Neural cell (in vitro differentiated cells): ENCODE results near the gene CPNE4. TPM values are rescaled to one million over a fixed set of nuclear protein-coding genes. Genes with fewer than 3 reads are reported as not detected.

Source experiments
- H2AFZ ChIP-seq: fragments of 200-600, 300-800 bp; sonication (generic), shearing (Covaris generic); 2 replicates; pipeline ENCODE4 v1.6.0; 2014; ENCODE audit warnings: low read depth, mild to moderate bottlenecking, antibody characterized with exemption, low read length, moderate library complexity
- H3F3A ChIP-seq: fragments of 200-600 bp; shearing (Covaris generic); 2 replicates; pipeline ENCODE4 v1.6.1; 2016; ENCODE audit warnings: mild to moderate bottlenecking, moderate library complexity, mixed read lengths, antibody characterized with exemption, low read length; ENCODE audit not compliant: insufficient read depth, poor library complexity, severe bottlenecking
- H3K27ac ChIP-seq: fragments of 200-600, 300-800 bp; sonication (generic), shearing (Covaris generic); 2 replicates; pipeline ENCODE4 v1.5.1; 2014; ENCODE audit warnings: mild to moderate bottlenecking, low read length, moderate library complexity
- H3K27me3 ChIP-seq: fragments of 300-800, 200-600 bp; sonication (generic), shearing (Covaris generic); 2 replicates; pipeline ENCODE4 v1.6.0; 2014; ENCODE audit warnings: mild to moderate bottlenecking, low read depth, low read length, moderate library complexity; ENCODE audit not compliant: insufficient read depth
- H3K36me3 ChIP-seq: fragments of 300-800, 200-600 bp; sonication (generic), shearing (Covaris generic); 2 replicates; pipeline ENCODE4 v1.5.1; 2014; ENCODE audit warnings: mild to moderate bottlenecking, antibody characterized with exemption, low read length, moderate library complexity; ENCODE audit not compliant: insufficient read depth
- H3K4me2 ChIP-seq: fragments of 300-800, 200-600 bp; sonication (generic), shearing (Covaris generic); 2 replicates; pipeline ENCODE4 v1.6.0; 2014; ENCODE audit warnings: mild to moderate bottlenecking, low read length
- H3K4me3 ChIP-seq: fragments of 300-800, 200-600 bp; sonication (generic), shearing (Covaris generic); 2 replicates; pipeline ENCODE4 v1.5.1; 2014; ENCODE audit warnings: mild to moderate bottlenecking, low read length, moderate library complexity
- H3K79me2 ChIP-seq: fragments of 200-600 bp; shearing (Covaris generic); replicated peaks from 2 replicates; pipeline ENCODE4 v1.6.0; 2014; ENCODE audit warnings: mild to moderate bottlenecking, low read length, moderate library complexity; ENCODE audit not compliant: insufficient read depth
- H3K9ac ChIP-seq: fragments of 300-800, 200-600 bp; sonication (generic), shearing (Covaris generic); 2 replicates; pipeline ENCODE4 v1.6.1; 2016; ENCODE audit warnings: mild to moderate bottlenecking, low read length, mixed read lengths
- H3K9me2 ChIP-seq: fragments of 200-600 bp; shearing (Covaris generic); 2 replicates; pipeline ENCODE4 v1.6.1; 2016; ENCODE audit warnings: mild to moderate bottlenecking, low read length, mixed read lengths; ENCODE audit not compliant: insufficient read depth
- H3K9me3 ChIP-seq: fragments of 200-600, 300-800 bp; sonication (generic), shearing (Covaris generic); 2 replicates; pipeline ENCODE4 v1.6.1; 2016; ENCODE audit warnings: mild to moderate bottlenecking, mixed run types, low read length, moderate library complexity, mixed read lengths
- H4K20me1 ChIP-seq: fragments of 200-600 bp; shearing (Covaris generic); 2 replicates; pipeline ENCODE4 v1.6.1; 2016; ENCODE audit warnings: mild to moderate bottlenecking, mixed run types; ENCODE audit not compliant: insufficient read depth
- EP300 ChIP-seq: fragments of 450-650 bp; conservative IDR thresholded peaks from 2 replicates; pipeline ENCODE4 v1.6.1; 2014; ENCODE audit warnings: antibody characterized with exemption, mild to moderate bottlenecking, moderate library complexity; ENCODE audit not compliant: poor library complexity, severe bottlenecking
- EZH2 ChIP-seq: fragments of 200-600, 300-800 bp; shearing (Covaris generic), sonication (generic); IDR thresholded peaks from 2 replicates; pipeline ENCODE4 v1.6.1; 2014; ENCODE audit warnings: antibody characterized with exemption, low read length, borderline replicate concordance, mild to moderate bottlenecking; ENCODE audit not compliant: insufficient read depth, poor library complexity, severe bottlenecking
- MXI1 ChIP-seq: fragments of 450-650 bp; conservative IDR thresholded peaks from 2 replicates; pipeline ENCODE4 v1.6.1; 2014; ENCODE audit warnings: antibody characterized with exemption, mild to moderate bottlenecking; ENCODE audit not compliant: poor library complexity, severe bottlenecking
- POLR2AphosphoS5 ChIP-seq: IDR thresholded peaks from 2 replicates; pipeline ENCODE4 v1.6.1; 2012
- RAD21 ChIP-seq: fragments of 450-650 bp; conservative IDR thresholded peaks from 2 replicates; pipeline ENCODE4 v1.6.1; 2014; ENCODE audit warnings: antibody characterized with exemption, mild to moderate bottlenecking, moderate library complexity
- SMC3 ChIP-seq: fragments of 450-650 bp; conservative IDR thresholded peaks from 2 replicates; pipeline ENCODE4 v1.6.1; 2014; ENCODE audit warnings: antibody characterized with exemption, mild to moderate bottlenecking, moderate library complexity; ENCODE audit not compliant: poor library complexity
- TAF1 ChIP-seq: IDR thresholded peaks from 2 replicates; pipeline ENCODE4 v1.6.1; 2012; ENCODE audit warnings: low read depth
- polyA plus RNA-seq: library from polyadenylated mRNA; depleted of rRNA; stranded (reverse); fragments of >200 nt; gene quantifications from 2 replicates; pipeline ENCODE4 v1.2.3, GENCODE V29; 2014
- TF ChIP-seq, protein P1 (sequence below): fragments of 450-650 bp; IDR thresholded peaks from 2 replicates; pipeline ENCODE4 v1.5.1; 2014; ENCODE audit warnings: antibody characterized with exemption, mild to moderate bottlenecking, moderate library complexity; ENCODE audit not compliant: poor library complexity, severe bottlenecking
- TF ChIP-seq, protein P2 (sequence below): IDR thresholded peaks from 2 replicates; pipeline ENCODE4 v1.6.1; 2012; ENCODE audit warnings: borderline replicate concordance

Gene CPNE4
- polyA plus RNA-seq, 1 donor from 2014 or later, result 0.59 TPM

DNA sequence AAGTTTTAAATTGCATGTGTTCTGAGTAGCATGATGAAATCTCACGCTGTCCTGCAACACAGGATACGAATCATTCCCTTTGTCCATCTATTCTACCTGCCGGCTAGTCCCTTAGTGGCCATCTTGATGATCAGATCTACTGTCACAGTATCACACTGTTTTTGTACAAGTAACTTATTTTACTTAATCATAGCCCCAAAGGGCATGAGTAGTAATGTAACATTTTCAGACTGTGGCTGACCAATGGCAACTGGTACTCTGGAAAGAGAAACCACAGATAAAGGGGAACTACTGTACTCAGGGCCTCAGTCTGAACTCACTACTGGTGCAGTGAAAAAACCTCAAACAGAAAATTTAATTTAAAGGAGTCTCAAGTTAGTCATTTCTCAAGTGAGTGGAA is 404.7 kb downstream of the CPNE4 start:
- Histone ChIP-seq H3K79me2 (no peaks in the 10 kb centered on the region), H3K9me3 (no peaks in the 10 kb centered on the region), H3K4me2 (no peak overlapping the region), H3K36me3 (no peaks in the 10 kb centered on the region), H3K9ac (no peak overlapping the region), H4K20me1 (no peaks in the 10 kb centered on the region), H3F3A (no peaks in the 10 kb centered on the region), H2AFZ (no peak overlapping the region), H3K9me2 (no peaks in the 10 kb centered on the region), H3K27me3 (no peaks in the 10 kb centered on the region), H3K4me3 (no peak overlapping the region), H3K27ac (no peak overlapping the region)
- no peak for TF ChIP-seq RAD21
- TF ChIP-seq, protein P1, sequence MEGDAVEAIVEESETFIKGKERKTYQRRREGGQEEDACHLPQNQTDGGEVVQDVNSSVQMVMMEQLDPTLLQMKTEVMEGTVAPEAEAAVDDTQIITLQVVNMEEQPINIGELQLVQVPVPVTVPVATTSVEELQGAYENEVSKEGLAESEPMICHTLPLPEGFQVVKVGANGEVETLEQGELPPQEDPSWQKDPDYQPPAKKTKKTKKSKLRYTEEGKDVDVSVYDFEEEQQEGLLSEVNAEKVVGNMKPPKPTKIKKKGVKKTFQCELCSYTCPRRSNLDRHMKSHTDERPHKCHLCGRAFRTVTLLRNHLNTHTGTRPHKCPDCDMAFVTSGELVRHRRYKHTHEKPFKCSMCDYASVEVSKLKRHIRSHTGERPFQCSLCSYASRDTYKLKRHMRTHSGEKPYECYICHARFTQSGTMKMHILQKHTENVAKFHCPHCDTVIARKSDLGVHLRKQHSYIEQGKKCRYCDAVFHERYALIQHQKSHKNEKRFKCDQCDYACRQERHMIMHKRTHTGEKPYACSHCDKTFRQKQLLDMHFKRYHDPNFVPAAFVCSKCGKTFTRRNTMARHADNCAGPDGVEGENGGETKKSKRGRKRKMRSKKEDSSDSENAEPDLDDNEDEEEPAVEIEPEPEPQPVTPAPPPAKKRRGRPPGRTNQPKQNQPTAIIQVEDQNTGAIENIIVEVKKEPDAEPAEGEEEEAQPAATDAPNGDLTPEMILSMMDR, result no peak
- TF ChIP-seq, protein P2, sequence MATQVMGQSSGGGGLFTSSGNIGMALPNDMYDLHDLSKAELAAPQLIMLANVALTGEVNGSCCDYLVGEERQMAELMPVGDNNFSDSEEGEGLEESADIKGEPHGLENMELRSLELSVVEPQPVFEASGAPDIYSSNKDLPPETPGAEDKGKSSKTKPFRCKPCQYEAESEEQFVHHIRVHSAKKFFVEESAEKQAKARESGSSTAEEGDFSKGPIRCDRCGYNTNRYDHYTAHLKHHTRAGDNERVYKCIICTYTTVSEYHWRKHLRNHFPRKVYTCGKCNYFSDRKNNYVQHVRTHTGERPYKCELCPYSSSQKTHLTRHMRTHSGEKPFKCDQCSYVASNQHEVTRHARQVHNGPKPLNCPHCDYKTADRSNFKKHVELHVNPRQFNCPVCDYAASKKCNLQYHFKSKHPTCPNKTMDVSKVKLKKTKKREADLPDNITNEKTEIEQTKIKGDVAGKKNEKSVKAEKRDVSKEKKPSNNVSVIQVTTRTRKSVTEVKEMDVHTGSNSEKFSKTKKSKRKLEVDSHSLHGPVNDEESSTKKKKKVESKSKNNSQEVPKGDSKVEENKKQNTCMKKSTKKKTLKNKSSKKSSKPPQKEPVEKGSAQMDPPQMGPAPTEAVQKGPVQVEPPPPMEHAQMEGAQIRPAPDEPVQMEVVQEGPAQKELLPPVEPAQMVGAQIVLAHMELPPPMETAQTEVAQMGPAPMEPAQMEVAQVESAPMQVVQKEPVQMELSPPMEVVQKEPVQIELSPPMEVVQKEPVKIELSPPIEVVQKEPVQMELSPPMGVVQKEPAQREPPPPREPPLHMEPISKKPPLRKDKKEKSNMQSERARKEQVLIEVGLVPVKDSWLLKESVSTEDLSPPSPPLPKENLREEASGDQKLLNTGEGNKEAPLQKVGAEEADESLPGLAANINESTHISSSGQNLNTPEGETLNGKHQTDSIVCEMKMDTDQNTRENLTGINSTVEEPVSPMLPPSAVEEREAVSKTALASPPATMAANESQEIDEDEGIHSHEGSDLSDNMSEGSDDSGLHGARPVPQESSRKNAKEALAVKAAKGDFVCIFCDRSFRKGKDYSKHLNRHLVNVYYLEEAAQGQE, result no peak

DNA sequence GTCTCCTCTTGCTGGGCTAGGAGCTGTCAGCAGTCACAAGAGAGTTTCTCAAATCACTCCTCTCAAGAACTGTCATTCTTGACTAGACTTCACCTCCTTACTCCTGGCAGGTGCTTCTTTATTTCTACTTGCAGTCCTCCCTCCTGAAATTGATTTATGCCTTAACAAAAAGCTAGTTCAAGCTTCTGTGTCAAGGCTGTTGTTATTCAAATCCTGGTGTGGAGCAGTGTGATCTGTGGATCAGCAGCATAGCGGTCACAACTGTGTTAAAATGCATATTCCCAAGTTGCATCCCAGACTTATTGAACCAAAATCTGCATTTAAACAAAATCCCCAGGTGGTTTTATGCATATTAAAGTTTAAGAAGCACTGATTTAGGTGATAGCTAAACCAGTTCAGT is 411.4 kb downstream of the CPNE4 start:
- Histone ChIP-seq H3K4me3 (no peak overlapping the region), H4K20me1 (no peaks in the 10 kb centered on the region), H3K27ac (no peak overlapping the region), H2AFZ (no peak overlapping the region), H3K79me2 (no peaks in the 10 kb centered on the region), H3K9ac (no peak overlapping the region), H3K9me2 (no peaks in the 10 kb centered on the region), H3K9me3 (no peaks in the 10 kb centered on the region), H3K4me2 (no peak overlapping the region), H3K27me3 (no peaks in the 10 kb centered on the region), H3K36me3 (no peaks in the 10 kb centered on the region), H3F3A (no peaks in the 10 kb centered on the region)
- TF ChIP-seq EZH2 (no peak), EP300 (peak; percentile 25)

DNA sequence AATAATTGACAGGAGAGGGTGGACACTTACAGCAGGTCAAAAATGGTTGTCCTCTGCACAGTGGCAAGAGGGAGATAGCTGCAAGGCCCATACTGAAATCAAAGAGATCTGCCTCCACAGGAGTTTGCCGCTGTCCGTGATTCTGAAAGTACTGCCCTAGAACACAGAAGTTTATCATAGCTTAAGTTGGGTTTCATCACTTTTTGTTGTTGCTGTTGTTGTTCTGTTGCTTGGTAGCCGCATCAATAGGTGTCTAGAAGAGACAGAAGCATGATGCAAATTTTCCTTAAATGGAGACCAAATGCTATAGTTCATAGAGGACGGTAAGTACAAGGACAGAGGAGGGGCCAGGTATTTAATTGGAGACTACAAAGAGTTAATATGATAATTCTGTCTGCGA is 412.1 kb downstream of the CPNE4 start:
- H3K79me2 ChIP-seq, result no peaks in the 10 kb centered on the region
- no peaks in the 10 kb centered on the region for H3F3A ChIP-seq
- no peaks in the 10 kb centered on the region for H3K9me2 ChIP-seq
- no peak overlapping the region for H3K4me2 ChIP-seq
- no peak overlapping the region for H3K27ac ChIP-seq
- H2AFZ ChIP-seq, result no peak overlapping the region
- H3K9me3 ChIP-seq, result no peaks in the 10 kb centered on the region
- no peaks in the 10 kb centered on the region for H4K20me1 ChIP-seq
- TF ChIP-seq RAD21 (no peak), POLR2AphosphoS5 (no peak), TAF1 (no peak), MXI1 (no peak), EP300 (no peak), SMC3 (no peak), EZH2 (no peak)
- TF ChIP-seq, protein P2, result no peak
- TF ChIP-seq, protein P1, result no peak
- no peaks in the 10 kb centered on the region for H3K27me3 ChIP-seq
- no peaks in the 10 kb centered on the region for H3K36me3 ChIP-seq
- no peak overlapping the region for H3K4me3 ChIP-seq
- H3K9ac ChIP-seq, result no peak overlapping the region
